Osteocyte (in vitro differentiated cells): Measurements from ENCODE around the gene HSPB8. TPM values are rescaled to one million over a fixed set of nuclear protein-coding genes. Genes with fewer than 3 reads are reported as not detected.
A peak's percentile ranks its signal among the peaks of the same experiment; 100 is the strongest.

Experiments
- DNase-seq: peaks from one replicate; pipeline ENCODE4 v3.0.0; 2021; ENCODE audit warnings: mixed read lengths; ENCODE audit not compliant: unreplicated experiment; ENCODE audit errors: extremely low spot score
- H3K27ac Mint-ChIP-seq: one replicate; pipeline ENCODE4 v1.8.0; 2021; ENCODE audit warnings: mild to moderate bottlenecking, mixed read lengths; ENCODE audit not compliant: unreplicated experiment
- H3K27me3 Mint-ChIP-seq: one replicate; pipeline ENCODE4 v1.8.0; 2021; ENCODE audit warnings: mixed read lengths; ENCODE audit not compliant: unreplicated experiment
- H3K36me3 Mint-ChIP-seq: one replicate; pipeline ENCODE4 v1.8.0; 2021; ENCODE audit warnings: mixed read lengths; ENCODE audit not compliant: unreplicated experiment
- H3K4me1 Mint-ChIP-seq: one replicate; pipeline ENCODE4 v1.8.0; 2021; ENCODE audit warnings: mixed read lengths; ENCODE audit not compliant: unreplicated experiment
- H3K4me3 Mint-ChIP-seq: one replicate; pipeline ENCODE4 v1.8.0; 2021; ENCODE audit warnings: mild to moderate bottlenecking, moderate library complexity, mixed read lengths; ENCODE audit not compliant: unreplicated experiment
- H3K9me3 Mint-ChIP-seq: one replicate; pipeline ENCODE4 v1.8.0; 2021; ENCODE audit warnings: mixed read lengths; ENCODE audit not compliant: unreplicated experiment
- CTCF ChIP-seq: fragments of 200-600 bp; sonication (generic); IDR thresholded peaks from 2 replicates; pipeline ENCODE4 v1.5.0; 2021; ENCODE audit warnings: antibody characterized with exemption, mild to moderate bottlenecking, moderate library complexity
- total RNA-seq: library from RNA; stranded (reverse); gene quantifications from 2 replicates; pipeline ENCODE4 v1.2.1, GENCODE V29; 2021

HSPB8 gene
- total RNA-seq, 1 donor from 2014 or later, result 2.0 TPM

- Mint-ChIP-seq H3K27ac (no peak overlapping the region), H3K9me3 (no peaks in the 10 kb centered on the region), H3K4me3 (no peak overlapping the region), H3K4me1 (no peaks in the 10 kb centered on the region), H3K27me3 (peaks cover 23% of the 10 kb centered on the region), H3K36me3 (no peaks in the 10 kb centered on the region)
- TF ChIP-seq CTCF, result no peak
- DNase-seq, result no peak
These were observed 9.6 kb upstream of the HSPB8 start for GRCh38 chr12:119169150-119169549.

DNA sequence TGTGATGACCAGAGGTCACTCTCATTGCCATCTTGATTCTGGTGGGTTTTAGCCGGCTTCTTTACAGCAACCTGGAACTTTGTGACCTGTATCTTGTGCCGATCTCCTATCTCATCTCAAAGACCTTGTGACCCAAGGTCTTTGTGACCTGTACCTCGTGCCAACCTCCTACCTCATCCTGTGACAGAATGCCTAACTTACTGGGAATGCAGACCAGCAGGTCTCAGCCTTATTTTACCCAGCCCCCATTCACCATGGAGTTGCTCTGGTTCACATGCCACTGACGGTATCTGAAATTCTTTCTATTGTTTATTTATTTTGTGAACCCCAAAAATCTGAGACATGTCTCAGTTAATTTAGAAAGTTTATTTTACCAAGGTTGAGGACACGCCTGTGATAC is 7.4 kb upstream of the HSPB8 start:
- Mint-ChIP-seq H3K27ac (no peak overlapping the region), H3K4me3 (no peak overlapping the region), H3K9me3 (no peaks in the 10 kb centered on the region), H3K4me1 (peaks cover 3% of the 10 kb centered on the region), H3K36me3 (no peaks in the 10 kb centered on the region), H3K27me3 (peaks cover 23% of the 10 kb centered on the region)
- TF ChIP-seq CTCF, result no peak
- no peak for DNase-seq

- H3K4me3 Mint-ChIP-seq, result no peak overlapping the region
- no peak for DNase-seq
- H3K36me3 Mint-ChIP-seq, result no peaks in the 10 kb centered on the region
- peaks cover 22% of the 10 kb centered on the region for H3K27me3 Mint-ChIP-seq
- peaks cover 9% of the 10 kb centered on the region for H3K4me1 Mint-ChIP-seq
- H3K27ac Mint-ChIP-seq, result no peak overlapping the region
- TF ChIP-seq CTCF, result no peak
- H3K9me3 Mint-ChIP-seq, result no peaks in the 10 kb centered on the region
These were observed 6.9 kb upstream of the HSPB8 start for GRCh38 chr12:119171691-119172425.

DNA sequence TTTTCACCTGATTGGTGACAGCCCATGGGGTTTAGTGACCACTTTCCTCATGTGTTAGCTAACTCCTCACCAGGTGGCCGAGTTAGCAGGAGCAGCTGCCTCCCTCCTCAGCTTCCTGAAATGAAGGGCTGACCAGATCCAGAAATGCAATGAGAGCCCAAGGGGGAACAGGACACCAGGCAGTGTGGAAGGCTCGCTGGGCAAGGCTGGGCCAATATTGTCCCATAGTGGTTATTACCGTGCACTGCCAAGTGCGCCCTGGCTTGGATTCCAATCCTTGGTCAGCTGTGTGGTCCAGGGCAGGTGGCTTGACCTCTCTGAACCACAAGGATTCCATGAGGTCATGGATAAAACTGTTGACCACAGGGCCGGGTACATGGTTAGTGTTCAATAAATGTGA is 3.6 kb upstream of the HSPB8 start:
- H3K27ac Mint-ChIP-seq, result no peak overlapping the region
- peaks cover 28% of the 10 kb centered on the region for H3K4me1 Mint-ChIP-seq
- no peaks in the 10 kb centered on the region for H3K36me3 Mint-ChIP-seq
- no peaks in the 10 kb centered on the region for H3K9me3 Mint-ChIP-seq
- no peak for TF ChIP-seq CTCF
- H3K4me3 Mint-ChIP-seq, result no peak overlapping the region
- DNase-seq, result no peak
- H3K27me3 Mint-ChIP-seq, result peaks cover 8% of the 10 kb centered on the region

DNA sequence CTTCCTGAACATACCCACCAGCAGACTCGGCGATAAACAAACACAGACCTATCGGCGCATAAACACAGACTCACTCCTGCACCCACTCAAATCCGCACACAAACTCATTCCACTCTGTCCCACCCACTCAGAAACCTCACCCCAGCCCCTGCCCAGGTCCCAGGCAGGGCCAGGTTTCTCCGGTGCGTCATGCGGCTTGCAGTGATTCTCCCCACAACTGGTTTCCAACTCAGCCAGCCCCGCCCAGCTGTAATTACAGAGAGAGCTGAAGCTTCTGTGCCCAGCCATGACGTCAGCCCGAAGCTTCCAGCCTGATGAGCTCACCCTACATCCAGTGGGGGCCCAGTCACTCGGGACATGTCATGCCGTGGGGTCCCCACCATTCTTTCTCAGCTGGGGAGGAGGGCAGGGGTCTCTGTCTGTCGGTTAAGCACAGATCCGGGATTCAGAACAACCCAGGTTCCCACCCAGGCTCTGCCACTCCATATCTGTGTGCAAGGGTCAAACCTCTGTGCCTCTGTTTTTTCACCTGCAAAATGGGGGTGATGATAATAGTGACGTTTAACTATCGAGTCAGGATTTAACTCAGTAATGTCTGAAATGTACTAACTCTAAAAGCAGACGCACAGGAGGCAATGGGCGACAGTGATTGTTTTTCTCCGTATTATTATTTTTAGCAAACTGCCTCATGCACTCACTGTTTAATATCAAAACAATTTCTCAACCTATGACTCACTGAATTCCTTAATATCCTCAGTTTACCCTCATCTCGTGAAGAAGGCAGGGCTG is 2.3 kb upstream of the HSPB8 start:
- peaks cover 40% of the 10 kb centered on the region for H3K4me1 Mint-ChIP-seq
- H3K36me3 Mint-ChIP-seq, result no peaks in the 10 kb centered on the region
- DNase-seq, result no peak
- H3K9me3 Mint-ChIP-seq, result no peaks in the 10 kb centered on the region
- H3K27ac Mint-ChIP-seq, result peak overlapping the region; percentile 17
- peaks cover 8% of the 10 kb centered on the region for H3K27me3 Mint-ChIP-seq
- peak overlapping the region; percentile 3 for H3K4me3 Mint-ChIP-seq
- no peak for TF ChIP-seq CTCF
